GM23338 (cell line): ENCODE data around the gene CCDC3.

ENCODE experiments used
- CREB1 ChIP-seq: fragments of 250-450 bp; sonication (Bioruptor Pico); IDR thresholded peaks from 2 replicates; pipeline ENCODE4 v1.5.0; 2020; ENCODE audit warnings: low read depth, mild to moderate bottlenecking, moderate library complexity
- EZH2 ChIP-seq: fragments of 200-600 bp; sonication (generic); IDR thresholded peaks from one replicate; pipeline ENCODE4 v1.8.0; 2017; ENCODE audit warnings: antibody characterized with exemption, mild to moderate bottlenecking, low read depth; ENCODE audit not compliant: unreplicated experiment
- EZH2phosphoT487 ChIP-seq: fragments of 200-600 bp; sonication (generic); IDR thresholded peaks from one replicate; pipeline ENCODE4 v1.8.1; 2018; ENCODE audit warnings: antibody characterized with exemption; ENCODE audit not compliant: unreplicated experiment
- JUNB ChIP-seq: IDR thresholded peaks from one replicate; pipeline ENCODE4 v1.6.1; 2016; ENCODE audit warnings: antibody characterized with exemption; ENCODE audit not compliant: unreplicated experiment
- POLR2AphosphoS5 ChIP-seq: IDR thresholded peaks from 2 replicates; pipeline ENCODE4 v1.6.1; 2016; ENCODE audit warnings: antibody characterized with exemption, low read depth
- REST ChIP-seq: IDR thresholded peaks from one replicate; pipeline ENCODE4 v1.6.1; 2018; ENCODE audit warnings: antibody characterized with exemption; ENCODE audit not compliant: unreplicated experiment
- TF ChIP-seq, protein P1 (sequence below), 2 experiments: fragments of 200-600 bp in 1 of 2; sonication (generic) in 1 of 2; conservative IDR thresholded peaks; 2 replicates each; pipeline versions ENCODE4 v1.5.1 to v1.6.1; 2016 to 2017; ENCODE audit warnings: antibody characterized with exemption in 2 of 2, low read depth in 2 of 2, mild to moderate bottlenecking in 2 of 2, moderate library complexity in 1 of 2
- TF ChIP-seq, protein P2 (sequence below): fragments of 250-450 bp; sonication (Bioruptor Pico); IDR thresholded peaks from 2 replicates; pipeline ENCODE4 v1.5.0; 2020; ENCODE audit warnings: mild to moderate bottlenecking, moderate library complexity

GRCh38 chr10:12961416-12962205 lies 39.9 kb downstream of the CCDC3 start:
- TF ChIP-seq POLR2AphosphoS5 (no peak), CREB1 (CRISPR knock-in tag) (no peak), EZH2 (no peak), REST (no peak), EZH2phosphoT487 (no peak), JUNB (no peak)
- TF ChIP-seq, protein P1, sequence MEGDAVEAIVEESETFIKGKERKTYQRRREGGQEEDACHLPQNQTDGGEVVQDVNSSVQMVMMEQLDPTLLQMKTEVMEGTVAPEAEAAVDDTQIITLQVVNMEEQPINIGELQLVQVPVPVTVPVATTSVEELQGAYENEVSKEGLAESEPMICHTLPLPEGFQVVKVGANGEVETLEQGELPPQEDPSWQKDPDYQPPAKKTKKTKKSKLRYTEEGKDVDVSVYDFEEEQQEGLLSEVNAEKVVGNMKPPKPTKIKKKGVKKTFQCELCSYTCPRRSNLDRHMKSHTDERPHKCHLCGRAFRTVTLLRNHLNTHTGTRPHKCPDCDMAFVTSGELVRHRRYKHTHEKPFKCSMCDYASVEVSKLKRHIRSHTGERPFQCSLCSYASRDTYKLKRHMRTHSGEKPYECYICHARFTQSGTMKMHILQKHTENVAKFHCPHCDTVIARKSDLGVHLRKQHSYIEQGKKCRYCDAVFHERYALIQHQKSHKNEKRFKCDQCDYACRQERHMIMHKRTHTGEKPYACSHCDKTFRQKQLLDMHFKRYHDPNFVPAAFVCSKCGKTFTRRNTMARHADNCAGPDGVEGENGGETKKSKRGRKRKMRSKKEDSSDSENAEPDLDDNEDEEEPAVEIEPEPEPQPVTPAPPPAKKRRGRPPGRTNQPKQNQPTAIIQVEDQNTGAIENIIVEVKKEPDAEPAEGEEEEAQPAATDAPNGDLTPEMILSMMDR (conservative IDR thresholded peaks at IDR 0.05; ENCODE audit: low read depth in 2 of 2): no peak
- TF ChIP-seq, protein P2, sequence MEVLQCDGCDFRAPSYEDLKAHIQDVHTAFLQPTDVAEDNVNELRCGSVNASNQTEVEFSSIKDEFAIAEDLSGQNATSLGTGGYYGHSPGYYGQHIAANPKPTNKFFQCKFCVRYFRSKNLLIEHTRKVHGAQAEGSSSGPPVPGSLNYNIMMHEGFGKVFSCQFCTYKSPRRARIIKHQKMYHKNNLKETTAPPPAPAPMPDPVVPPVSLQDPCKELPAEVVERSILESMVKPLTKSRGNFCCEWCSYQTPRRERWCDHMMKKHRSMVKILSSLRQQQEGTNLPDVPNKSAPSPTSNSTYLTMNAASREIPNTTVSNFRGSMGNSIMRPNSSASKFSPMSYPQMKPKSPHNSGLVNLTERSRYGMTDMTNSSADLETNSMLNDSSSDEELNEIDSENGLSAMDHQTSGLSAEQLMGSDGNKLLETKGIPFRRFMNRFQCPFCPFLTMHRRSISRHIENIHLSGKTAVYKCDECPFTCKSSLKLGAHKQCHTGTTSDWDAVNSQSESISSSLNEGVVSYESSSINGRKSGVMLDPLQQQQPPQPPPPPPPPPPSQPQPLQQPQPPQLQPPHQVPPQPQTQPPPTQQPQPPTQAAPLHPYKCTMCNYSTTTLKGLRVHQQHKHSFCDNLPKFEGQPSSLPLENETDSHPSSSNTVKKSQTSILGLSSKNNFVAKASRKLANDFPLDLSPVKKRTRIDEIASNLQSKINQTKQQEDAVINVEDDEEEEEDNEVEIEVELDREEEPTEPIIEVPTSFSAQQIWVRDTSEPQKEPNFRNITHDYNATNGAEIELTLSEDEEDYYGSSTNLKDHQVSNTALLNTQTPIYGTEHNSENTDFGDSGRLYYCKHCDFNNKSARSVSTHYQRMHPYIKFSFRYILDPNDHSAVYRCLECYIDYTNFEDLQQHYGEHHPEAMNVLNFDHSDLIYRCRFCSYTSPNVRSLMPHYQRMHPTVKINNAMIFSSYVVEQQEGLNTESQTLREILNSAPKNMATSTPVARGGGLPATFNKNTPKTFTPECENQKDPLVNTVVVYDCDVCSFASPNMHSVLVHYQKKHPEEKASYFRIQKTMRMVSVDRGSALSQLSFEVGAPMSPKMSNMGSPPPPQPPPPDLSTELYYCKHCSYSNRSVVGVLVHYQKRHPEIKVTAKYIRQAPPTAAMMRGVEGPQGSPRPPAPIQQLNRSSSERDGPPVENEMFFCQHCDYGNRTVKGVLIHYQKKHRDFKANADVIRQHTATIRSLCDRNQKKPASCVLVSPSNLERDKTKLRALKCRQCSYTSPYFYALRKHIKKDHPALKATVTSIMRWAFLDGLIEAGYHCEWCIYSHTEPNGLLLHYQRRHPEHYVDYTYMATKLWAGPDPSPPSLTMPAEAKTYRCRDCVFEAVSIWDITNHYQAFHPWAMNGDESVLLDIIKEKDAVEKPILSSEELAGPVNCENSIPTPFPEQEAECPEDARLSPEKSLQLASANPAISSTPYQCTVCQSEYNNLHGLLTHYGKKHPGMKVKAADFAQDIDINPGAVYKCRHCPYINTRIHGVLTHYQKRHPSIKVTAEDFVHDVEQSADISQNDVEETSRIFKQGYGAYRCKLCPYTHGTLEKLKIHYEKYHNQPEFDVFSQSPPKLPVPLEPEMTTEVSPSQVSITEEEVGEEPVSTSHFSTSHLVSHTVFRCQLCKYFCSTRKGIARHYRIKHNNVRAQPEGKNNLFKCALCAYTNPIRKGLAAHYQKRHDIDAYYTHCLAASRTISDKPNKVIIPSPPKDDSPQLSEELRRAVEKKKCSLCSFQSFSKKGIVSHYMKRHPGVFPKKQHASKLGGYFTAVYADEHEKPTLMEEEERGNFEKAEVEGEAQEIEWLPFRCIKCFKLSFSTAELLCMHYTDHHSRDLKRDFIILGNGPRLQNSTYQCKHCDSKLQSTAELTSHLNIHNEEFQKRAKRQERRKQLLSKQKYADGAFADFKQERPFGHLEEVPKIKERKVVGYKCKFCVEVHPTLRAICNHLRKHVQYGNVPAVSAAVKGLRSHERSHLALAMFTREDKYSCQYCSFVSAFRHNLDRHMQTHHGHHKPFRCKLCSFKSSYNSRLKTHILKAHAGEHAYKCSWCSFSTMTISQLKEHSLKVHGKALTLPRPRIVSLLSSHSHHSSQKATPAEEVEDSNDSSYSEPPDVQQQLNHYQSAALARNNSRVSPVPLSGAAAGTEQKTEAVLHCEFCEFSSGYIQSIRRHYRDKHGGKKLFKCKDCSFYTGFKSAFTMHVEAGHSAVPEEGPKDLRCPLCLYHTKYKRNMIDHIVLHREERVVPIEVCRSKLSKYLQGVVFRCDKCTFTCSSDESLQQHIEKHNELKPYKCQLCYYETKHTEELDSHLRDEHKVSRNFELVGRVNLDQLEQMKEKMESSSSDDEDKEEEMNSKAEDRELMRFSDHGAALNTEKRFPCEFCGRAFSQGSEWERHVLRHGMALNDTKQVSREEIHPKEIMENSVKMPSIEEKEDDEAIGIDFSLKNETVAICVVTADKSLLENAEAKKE (CRISPR knock-in tag): no peak
